Fibroblast of skin of right quadriceps (primary cell): ENCODE data around the gene MBD3L2B.
"Not testable (repeated sequence)": the region's sequence is repeated elsewhere in the genome, so short reads cannot be mapped to it uniquely, and the experiment has no call there.

ENCODE experiments used
- DNase-seq: peaks from one replicate; pipeline ENCODE4 v3.0.0-alpha.2; 2013

Gene MBD3L2B

DNA sequence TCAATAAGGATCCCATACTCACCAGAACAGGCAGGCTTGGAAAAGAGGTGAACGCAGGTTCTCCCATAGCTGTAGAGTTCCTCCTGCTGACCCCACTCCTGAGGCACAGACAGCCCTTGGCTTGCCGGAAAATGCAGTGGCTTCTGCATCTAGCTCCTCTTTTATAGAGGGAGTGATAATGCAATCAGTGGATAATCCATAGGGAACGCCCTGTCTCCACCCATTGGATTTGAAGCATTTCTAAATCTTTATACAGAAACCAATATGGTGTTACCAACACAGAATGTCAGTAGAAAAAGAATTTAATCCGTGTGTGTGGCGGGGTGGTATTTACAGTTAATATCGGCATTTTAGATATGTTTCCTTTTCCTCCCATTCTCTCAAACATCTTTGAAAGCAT is at the start of gene MBD3L2B:
MBD3L2B (minus strand) TSS at position 101 of the 400 bp plus-strand sequence; CDS start at position 67, 34 bp downstream.
- DNase-seq = not testable (repeated sequence)

DNA sequence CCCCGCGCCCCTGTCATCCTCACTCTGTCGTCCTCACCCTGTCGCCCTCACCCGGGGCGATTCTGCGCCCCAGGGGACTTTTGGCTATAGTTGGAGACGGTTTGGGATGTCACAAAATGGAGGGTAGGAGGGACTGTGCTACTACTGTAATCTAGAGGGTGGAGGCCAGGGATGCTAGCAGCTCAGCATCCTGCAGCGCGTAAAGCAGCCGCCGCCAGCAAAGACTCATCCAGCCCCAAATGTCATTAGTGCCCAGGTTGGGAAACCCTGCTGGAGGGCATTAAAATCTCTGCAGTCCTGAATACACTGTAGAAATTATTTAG is 48.6 kb upstream of the MBD3L2B start:
- DNase-seq = no peak

GRCh38 chr19:7069042-7069903 is 48.0 kb upstream of the MBD3L2B start, which contains the start of gene ZNF557:
TSS of gene ZNF557 (plus strand) at chr19:7069703. CDS start at chr19:7075075, 5,372 bp downstream.
- DNase-seq = peak; percentile 95

DNA sequence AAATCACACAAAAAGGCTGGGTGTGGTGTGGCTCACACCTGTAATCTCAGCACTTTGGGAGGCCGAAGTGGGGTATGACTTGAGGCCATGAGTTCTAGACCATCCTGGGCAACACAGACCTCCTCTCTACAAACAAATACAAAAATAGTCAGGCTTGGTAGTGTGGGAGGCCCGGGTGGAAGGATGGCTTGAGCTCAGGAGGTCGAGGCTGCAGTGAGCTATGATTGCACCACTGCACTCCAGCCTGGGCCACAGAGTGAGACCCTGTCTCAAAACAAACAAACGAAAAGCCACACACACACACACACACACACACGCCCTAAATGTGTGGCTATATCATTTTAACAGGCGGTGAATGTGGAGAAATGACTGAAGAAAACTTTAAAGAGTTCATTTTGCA is 47.4 kb upstream of the MBD3L2B start:
- no peak for DNase-seq

GRCh38 chr19:7067716-7068115 is 46.5 kb upstream of the MBD3L2B start:
- DNase-seq = peak; percentile 16

GRCh38 chr19:7067122-7067521 is 45.9 kb upstream of the MBD3L2B start:
- not testable (repeated sequence) for DNase-seq

GRCh38 chr19:7063764-7064418 is 42.7 kb upstream of the MBD3L2B start:
- no peak for DNase-seq

DNA sequence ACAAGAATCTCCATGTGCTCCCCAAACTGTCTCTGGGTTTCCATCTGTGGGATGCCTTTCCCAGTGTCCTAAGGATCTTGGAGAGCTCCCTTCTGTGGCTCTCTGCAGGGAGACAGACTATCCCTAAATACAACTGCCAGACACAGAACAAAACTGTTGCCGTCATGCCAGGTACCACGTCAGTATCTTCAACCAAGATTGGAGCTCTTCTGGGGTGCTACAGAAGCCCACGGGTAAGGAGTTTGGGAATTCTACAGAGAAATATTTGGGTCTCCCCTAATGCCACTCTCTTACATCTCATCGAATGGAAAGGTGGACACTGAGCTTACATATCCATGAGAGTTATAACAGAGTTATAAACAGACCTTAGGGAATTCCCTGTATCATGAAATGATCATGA is 42.1 kb upstream of the MBD3L2B start:
- DNase-seq = no peak

- not testable (repeated sequence) for DNase-seq
Measured at GRCh38 chr19:7059977-7060376, 38.7 kb upstream of the MBD3L2B start.

GRCh38 chr19:7058576-7058975 is 37.3 kb upstream of the MBD3L2B start, which contains the start of gene MBD3L3:
TSS of gene MBD3L3 (minus strand) at chr19:7058676. CDS start at chr19:7058605, 71 bp downstream.
- DNase-seq = not testable (repeated sequence)

- not testable (repeated sequence) for DNase-seq
Measured at GRCh38 chr19:7056371-7056770, 35.1 kb upstream of the MBD3L2B start.

DNA sequence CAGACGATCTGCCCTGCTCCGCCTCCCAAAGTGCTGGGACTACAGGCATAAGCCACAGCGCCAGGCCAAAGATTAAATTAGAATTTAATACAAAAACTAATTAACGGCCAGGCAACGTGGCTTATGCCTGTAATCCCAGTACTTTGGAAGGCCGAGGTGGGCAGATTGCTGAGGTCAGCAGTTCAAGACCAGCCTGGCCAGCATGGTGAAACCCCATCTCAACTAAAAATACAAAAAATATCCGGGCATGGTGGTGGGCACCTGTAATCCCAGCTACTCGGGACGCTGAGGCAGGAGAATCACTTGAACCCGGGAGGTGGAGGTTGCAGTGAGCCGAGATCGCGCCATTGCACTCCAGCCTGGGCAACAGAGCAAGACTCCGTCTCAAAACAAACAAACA is 34.4 kb upstream of the MBD3L2B start:
- not testable (repeated sequence) for DNase-seq

- DNase-seq = not testable (repeated sequence)
Measured at GRCh38 chr19:7054635-7055368, 33.6 kb upstream of the MBD3L2B start.

DNA sequence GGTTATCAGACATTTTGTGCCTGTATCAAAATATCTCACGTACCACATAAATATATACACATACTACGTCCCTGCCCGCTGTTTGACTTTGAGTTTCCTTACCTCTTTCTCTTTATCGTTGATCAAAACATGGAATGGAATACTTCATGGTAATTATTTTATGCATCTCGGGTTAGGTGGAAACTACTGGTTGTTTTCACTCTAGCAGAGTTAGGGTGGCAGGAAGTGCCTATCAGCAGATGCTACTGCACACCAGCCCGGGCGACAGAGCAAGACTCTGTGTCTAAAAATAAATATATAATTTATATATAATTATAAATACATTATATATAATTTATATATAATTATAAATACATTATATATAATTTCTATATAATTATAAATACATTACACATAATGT is 31.7 kb upstream of the MBD3L2B start:
- DNase-seq = not testable (repeated sequence)

GRCh38 chr19:7051421-7051820 is 30.2 kb upstream of the MBD3L2B start:
- DNase-seq = not testable (repeated sequence)

GRCh38 chr19:7049021-7049420 is 27.8 kb upstream of the MBD3L2B start, which contains the start of gene MBD3L2:
TSS of gene MBD3L2 (plus strand) at chr19:7049321. CDS start at chr19:7049374, 53 bp downstream.
- DNase-seq = not testable (repeated sequence)

GRCh38 chr19:7041563-7041962 is 20.3 kb upstream of the MBD3L2B start:
- DNase-seq = not testable (repeated sequence)

DNA sequence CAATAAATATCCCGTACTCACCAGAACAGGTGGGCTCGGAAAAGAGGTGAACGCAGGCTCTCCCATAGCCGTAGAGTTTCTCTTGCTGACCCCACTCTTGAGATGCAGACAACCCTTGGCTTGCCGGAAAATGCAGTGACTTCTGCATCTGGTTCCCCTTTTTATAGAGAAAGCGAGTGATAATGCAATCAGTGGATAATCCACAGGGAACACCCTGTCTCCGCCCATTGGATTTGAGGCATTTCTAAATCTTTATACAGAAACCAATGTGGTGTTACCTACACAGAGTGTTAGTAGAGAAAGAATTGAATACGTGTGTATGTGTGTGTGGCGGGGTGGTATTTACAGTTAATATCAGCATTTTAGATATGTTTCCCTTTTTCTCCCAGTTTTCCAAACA is 18.8 kb upstream of the MBD3L2B start, which contains the start of gene MBD3L4:
MBD3L4 (minus strand) TSS at position 101 of the 400 bp plus-strand sequence; CDS start at position 66, 35 bp downstream.
- not testable (repeated sequence) for DNase-seq

DNA sequence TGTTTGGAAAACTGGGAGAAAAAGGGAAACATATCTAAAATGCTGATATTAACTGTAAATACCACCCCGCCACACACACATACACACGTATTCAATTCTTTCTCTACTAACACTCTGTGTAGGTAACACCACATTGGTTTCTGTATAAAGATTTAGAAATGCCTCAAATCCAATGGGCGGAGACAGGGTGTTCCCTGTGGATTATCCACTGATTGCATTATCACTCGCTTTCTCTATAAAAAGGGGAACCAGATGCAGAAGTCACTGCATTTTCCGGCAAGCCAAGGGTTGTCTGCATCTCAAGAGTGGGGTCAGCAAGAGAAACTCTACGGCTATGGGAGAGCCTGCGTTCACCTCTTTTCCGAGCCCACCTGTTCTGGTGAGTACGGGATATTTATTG is 9.0 kb upstream of the MBD3L2B start, which contains the start of gene MBD3L5:
MBD3L5 (plus strand) TSS at position 301 of the 400 bp plus-strand sequence; CDS start at position 335, 34 bp downstream.
- not testable (repeated sequence) for DNase-seq

DNA sequence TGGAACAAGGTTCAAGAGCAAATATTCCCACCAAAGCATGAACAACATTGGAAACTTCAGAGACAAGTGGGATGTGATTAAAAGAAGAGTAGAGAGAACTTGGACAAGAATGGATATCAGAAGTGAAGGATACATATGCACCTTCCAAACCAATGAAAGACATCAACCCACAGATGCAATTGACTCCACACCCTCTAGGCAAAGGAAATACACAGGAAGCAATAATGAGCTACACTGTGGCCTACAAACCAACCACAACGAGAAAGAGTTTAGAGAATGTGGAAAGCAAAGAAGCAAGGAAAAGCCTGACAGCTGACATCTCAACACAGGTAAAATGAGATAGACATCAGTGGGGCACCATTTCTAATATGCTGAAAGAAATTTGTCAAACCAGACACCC is 7.6 kb upstream of the MBD3L2B start:
- DNase-seq = not testable (repeated sequence)

GRCh38 chr19:7018828-7019227 is 2.4 kb downstream of the MBD3L2B start:
- no peak for DNase-seq

- no peak for DNase-seq
Measured at GRCh38 chr19:7013678-7014077, 7.6 kb downstream of the MBD3L2B start.
